ENCODE measurements around the gene BTN1A1.

BTN1A1 gene

DNA sequence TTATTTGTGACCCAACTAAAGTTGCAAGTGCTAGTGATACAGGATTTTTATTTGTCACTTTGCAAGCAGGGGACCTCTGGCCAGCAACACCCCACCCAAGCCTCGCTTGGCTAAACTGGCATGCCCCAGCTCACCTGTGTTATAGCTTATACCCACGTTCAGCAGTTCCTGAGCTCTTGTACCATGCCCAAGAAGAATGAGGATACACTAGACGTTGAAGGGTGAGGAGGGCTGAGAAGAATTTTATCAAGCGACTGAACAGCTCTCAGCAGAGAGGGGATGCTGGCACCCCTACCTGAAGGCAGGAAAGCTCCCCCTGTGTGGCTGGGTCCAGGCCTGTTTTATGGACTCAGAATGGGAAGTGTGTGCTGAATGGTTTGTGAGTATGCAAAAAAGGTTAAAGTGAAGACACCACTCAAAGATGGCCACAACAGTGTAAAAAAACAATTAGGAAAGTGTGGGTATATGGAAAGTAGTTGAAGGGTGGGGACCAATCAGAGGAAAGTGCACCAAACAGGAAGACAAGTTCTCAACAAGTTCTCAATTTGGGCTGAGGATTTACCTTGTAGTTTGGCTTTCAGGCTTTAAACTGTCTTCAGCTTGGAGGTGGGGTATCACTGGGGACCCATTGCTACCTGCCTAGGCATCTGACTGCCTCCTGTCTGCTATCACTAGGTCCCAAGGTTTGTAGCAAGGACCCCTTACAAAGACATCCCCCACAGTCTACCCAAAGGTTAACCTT, 27.4 kb upstream of the BTN1A1 start:
- H3K27ac ChIP-seq = peak overlapping the region; percentile 84
- TF ChIP-seq, protein P1, sequence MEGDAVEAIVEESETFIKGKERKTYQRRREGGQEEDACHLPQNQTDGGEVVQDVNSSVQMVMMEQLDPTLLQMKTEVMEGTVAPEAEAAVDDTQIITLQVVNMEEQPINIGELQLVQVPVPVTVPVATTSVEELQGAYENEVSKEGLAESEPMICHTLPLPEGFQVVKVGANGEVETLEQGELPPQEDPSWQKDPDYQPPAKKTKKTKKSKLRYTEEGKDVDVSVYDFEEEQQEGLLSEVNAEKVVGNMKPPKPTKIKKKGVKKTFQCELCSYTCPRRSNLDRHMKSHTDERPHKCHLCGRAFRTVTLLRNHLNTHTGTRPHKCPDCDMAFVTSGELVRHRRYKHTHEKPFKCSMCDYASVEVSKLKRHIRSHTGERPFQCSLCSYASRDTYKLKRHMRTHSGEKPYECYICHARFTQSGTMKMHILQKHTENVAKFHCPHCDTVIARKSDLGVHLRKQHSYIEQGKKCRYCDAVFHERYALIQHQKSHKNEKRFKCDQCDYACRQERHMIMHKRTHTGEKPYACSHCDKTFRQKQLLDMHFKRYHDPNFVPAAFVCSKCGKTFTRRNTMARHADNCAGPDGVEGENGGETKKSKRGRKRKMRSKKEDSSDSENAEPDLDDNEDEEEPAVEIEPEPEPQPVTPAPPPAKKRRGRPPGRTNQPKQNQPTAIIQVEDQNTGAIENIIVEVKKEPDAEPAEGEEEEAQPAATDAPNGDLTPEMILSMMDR (conservative IDR thresholded peaks at IDR 0.05) = no peak

DNA sequence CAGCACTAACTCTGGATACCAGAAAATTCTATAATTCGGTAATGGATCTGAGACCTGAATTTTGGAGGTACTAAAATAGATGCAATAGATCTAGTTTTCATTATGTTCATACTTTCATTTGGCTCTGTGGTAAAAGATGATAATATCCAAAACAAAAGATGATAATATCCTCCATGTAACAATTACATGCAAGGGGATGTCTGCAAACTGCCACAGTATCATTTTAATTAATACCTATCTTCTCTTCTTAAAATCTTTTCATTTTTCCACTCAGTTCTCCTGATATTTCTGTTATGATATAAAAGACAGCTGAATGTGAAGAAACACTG, 26.7 kb upstream of the BTN1A1 start:
- H3K27ac ChIP-seq = peak overlapping the region; percentile 84
- TF ChIP-seq, protein P1 (conservative IDR thresholded peaks at IDR 0.05) = no peak

DNA sequence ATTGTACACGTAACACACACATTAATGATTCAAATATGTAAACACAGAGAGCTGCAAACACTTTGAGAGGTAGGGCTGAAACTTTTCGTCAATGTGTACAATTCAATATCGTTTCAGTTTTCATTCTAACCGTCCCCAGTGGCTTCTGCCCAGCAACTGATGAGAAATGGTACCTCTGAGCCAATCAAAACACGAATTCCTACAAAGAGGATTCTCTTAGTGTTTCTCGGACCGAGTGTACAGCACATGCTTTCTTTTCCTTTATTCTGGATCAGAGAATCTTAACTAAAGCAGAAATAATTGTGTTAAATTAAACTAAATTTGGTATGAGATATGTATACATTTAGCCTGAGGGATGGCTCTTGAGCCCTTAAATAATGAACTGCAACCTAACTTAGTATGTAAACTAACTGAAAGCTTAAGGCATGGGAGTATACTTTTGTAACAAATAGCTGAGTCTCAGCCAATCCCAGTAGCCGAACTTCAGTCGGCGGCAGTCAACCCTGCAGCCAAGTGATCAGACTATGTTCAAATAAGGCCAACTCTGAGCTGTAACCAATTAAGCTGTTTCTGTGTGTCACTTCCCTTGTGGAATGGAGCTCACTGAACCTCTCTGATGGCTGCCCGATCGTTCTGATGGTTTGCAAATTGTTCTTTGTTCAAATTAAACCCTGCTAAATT, 26.2 kb upstream of the BTN1A1 start:
- peak overlapping the region; percentile 84 for H3K27ac ChIP-seq

DNA sequence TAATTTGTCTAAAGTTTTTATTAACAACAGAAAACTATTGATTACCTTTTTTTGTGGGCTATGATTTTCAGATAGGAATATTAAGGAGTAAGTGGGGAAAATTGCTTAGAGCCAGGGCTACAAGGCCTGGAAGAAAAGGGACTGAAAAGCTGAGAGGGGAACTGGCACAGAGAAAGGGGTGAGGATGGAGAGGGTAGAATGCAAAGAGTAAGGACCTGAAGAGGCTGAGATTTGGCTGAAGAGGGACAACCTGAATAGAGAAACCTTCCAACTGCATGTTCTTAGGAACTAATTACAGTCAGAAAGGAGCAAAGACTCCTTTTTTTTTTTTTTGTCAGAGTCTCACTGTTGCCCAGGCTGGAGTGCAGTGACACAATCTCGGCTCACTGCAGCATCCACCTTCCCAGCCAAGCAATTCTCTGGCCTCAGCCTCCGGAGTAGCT, 25.6 kb upstream of the BTN1A1 start:
- peak overlapping the region; percentile 84 for H3K27ac ChIP-seq
- TF ChIP-seq, protein P1 (conservative IDR thresholded peaks at IDR 0.05) = no peak

More for the DNA sequence above, 26.2 kb upstream of the BTN1A1 start:
- TF ChIP-seq, protein P1 (conservative IDR thresholded peaks at IDR 0.05) = no peak

DNA sequence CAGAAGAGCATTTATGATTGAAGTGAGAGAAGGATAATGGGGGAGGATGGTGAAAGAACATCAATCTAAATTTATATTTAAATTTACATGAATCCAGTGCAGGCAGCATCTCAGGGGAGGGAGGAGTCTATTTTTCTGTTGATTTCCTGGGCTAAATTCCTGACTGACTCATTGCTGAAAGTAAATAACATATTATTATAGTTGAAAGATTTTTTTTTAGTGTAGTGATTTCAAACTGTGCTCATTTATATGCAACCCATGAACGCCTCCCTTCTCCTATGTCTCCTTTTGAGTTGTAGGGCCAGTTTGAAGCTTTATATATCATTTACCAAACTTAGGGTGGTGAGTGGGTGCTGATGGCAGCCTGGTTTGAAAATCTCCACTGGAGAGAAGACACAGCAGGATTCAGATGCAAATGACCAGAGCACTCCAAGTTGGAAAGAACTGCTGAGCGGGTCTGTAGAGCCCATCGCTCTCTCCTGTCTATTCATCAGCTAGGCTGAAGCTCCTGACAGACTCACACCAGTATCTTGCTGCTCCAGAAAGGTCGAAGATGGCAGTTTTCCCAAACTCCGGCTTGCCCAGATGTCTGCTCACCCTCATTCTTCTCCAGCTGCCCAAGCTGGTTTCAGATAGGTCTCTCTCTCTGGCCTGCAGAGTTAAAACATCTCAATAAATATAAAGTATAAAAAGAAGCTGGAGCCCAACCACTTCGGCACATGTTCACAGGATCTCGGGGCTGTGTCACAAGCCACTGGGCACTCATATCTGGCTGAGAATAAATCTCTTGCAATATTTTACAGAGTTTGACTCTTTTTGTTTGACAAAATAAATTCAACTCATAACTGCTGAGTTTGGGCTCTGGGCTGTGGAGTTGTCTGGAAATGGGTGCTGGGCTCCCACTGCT, 24.0 kb upstream of the BTN1A1 start:
- TF ChIP-seq, protein P1 (conservative IDR thresholded peaks at IDR 0.05) = no peak

DNA sequence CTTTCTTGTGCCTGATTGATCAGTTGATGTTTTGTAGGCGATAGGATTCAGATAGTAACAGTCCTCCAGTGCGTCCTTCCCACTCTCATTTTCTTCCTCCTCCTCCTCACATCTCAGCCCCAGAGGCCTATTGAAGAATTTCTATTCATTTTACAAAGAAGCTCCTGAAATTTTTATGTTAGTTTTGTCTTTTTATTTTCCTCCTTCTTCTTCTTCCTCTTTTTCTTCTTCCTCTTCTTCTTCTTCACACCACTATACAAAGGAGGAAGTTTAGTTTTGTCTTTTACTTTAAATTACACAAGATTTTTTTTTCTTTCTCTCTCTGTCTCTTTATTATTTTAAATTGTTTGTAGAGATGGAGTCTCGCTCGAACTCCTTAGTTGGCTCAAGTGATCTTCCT, 23.2 kb upstream of the BTN1A1 start:
- TF ChIP-seq, protein P1 (conservative IDR thresholded peaks at IDR 0.05) = no peak
- H3K27ac ChIP-seq = no peak overlapping the region

More for the DNA sequence above, 24.0 kb upstream of the BTN1A1 start:
- H3K27ac ChIP-seq = peak overlapping the region; percentile 84; the same call in 1 of the 2 replicates

DNA sequence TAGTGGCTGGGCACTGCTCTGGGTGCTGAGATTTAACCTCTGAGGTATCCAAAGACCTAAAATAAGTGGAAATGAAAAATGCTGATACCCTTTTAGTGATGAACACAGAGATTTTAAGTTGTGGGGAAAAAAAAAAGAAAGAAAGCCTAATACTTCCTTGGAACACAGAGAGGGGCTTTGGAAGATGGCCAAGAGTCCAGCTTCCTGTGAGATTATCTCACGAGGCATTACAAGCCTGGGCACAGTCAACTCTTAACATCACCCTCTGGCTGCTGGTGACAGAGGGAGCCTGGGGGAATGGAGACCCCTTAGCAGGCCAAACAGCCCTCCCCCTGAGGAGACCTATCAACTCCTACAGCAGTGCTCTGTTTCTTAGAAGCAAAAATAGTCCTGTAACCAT, 22.7 kb upstream of the BTN1A1 start:
- TF ChIP-seq, protein P1 (conservative IDR thresholded peaks at IDR 0.05) = no peak
- H3K27ac ChIP-seq = no peak overlapping the region

Data from VCaP (cell line).